Activated CD4-positive, alpha-beta T cell treated with anti-CD3 and anti-CD28 coated beads, Interleukin-2, Interleukin-6, amounts not matched to agents 100 ng/mL and 50 ng/mL, durations not matched to agents 16 hours and 8 hours (primary cell): ENCODE data around the gene AGPAT4.
A peak's percentile ranks its signal among the peaks of the same experiment; 100 is the strongest.

ENCODE experiments used
- DNase-seq: peaks from one replicate; pipeline ENCODE4 v3.0.0-alpha.2; 2020

AGPAT4 gene

GRCh38 chr6:161254126-161254463 lies 19.8 kb downstream of the AGPAT4 start:
- DNase-seq: no peak

GRCh38 chr6:161251345-161251744 lies 22.5 kb downstream of the AGPAT4 start:
- no peak for DNase-seq

GRCh38 chr6:161249327-161249726 lies 24.5 kb downstream of the AGPAT4 start:
- DNase-seq: no peak

GRCh38 chr6:161246725-161247124 lies 27.1 kb downstream of the AGPAT4 start:
- no peak for DNase-seq

- DNase-seq: no peak
These were observed 28.5 kb downstream of the AGPAT4 start for GRCh38 chr6:161245363-161245762.

- DNase-seq: no peak
These were observed 29.1 kb downstream of the AGPAT4 start for GRCh38 chr6:161244725-161245124.

GRCh38 chr6:161242779-161243693 lies 30.8 kb downstream of the AGPAT4 start:
- no peak for DNase-seq

GRCh38 chr6:161242113-161242512 lies 31.7 kb downstream of the AGPAT4 start:
- DNase-seq: no peak

GRCh38 chr6:161239001-161239400 lies 34.9 kb downstream of the AGPAT4 start:
- no peak for DNase-seq

- no peak for DNase-seq
These were observed 35.4 kb downstream of the AGPAT4 start for GRCh38 chr6:161238500-161238899.

- DNase-seq: no peak
These were observed 35.8 kb downstream of the AGPAT4 start for GRCh38 chr6:161238081-161238480.

- no peak for DNase-seq
These were observed 36.7 kb downstream of the AGPAT4 start for GRCh38 chr6:161237176-161237575.

GRCh38 chr6:161235776-161236633 lies 37.9 kb downstream of the AGPAT4 start:
- peak; percentile 19 for DNase-seq

GRCh38 chr6:161233986-161234661 lies 39.7 kb downstream of the AGPAT4 start:
- DNase-seq: no peak

GRCh38 chr6:161232467-161232866 lies 41.4 kb downstream of the AGPAT4 start:
- no peak for DNase-seq

- DNase-seq: no peak
These were observed 41.9 kb downstream of the AGPAT4 start for GRCh38 chr6:161232010-161232409.

- no peak for DNase-seq
These were observed 43.5 kb downstream of the AGPAT4 start for GRCh38 chr6:161230339-161230738.

- peak; percentile 50 for DNase-seq
These were observed 44.8 kb downstream of the AGPAT4 start for GRCh38 chr6:161228921-161229591.

- DNase-seq: no peak
These were observed 45.8 kb downstream of the AGPAT4 start for GRCh38 chr6:161228096-161228495.

- DNase-seq: no peak
These were observed 46.6 kb downstream of the AGPAT4 start for GRCh38 chr6:161227004-161227960.
